ENCODE measurements around the gene NAP1L3.

NAP1L3 gene, protein sequence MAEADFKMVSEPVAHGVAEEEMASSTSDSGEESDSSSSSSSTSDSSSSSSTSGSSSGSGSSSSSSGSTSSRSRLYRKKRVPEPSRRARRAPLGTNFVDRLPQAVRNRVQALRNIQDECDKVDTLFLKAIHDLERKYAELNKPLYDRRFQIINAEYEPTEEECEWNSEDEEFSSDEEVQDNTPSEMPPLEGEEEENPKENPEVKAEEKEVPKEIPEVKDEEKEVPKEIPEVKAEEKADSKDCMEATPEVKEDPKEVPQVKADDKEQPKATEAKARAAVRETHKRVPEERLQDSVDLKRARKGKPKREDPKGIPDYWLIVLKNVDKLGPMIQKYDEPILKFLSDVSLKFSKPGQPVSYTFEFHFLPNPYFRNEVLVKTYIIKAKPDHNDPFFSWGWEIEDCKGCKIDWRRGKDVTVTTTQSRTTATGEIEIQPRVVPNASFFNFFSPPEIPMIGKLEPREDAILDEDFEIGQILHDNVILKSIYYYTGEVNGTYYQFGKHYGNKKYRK

DNA sequence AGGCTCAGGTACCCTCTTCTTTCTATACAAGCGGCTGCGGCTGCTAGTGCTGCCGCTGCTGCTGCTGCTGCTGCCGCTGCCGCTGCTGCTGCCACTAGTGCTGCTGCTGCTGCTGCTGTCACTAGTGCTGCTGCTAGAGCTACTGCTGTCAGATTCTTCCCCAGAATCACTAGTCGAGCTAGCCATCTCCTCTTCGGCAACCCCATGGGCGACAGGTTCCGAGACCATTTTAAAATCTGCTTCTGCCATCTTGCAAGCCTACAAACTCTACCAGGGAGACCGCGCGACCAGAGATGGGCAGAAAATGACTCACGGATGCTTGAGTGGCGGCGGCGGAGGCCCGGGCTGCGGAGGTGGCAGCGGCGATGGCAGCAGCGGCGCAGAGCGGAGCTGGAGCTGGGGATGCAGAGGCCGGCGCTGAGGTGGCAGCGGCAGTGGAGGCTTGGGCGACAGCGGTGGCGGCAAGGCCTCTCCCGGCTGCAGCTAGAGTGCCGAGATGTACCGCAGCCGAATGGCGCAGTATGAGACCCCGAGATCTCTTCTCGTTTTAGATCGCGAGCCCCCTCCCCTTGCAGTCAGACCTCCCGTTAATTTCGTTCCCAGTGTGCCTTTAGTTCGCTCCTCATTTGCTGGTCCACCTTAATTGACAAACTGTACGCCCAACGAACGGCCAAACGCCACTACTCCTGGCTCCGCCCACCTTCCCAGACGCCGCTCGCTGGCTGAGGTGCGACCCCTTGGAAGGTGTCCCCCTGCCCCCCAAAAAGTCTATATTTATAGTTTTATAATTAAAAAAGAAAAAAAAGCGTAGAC is at the start of gene NAP1L3:
NAP1L3 (minus strand) TSS at position 523 of the 813 bp plus-strand sequence; CDS start at position 249, 274 bp downstream.
- DNase-seq (ENCODE audit: low spot score): no peak

DNA sequence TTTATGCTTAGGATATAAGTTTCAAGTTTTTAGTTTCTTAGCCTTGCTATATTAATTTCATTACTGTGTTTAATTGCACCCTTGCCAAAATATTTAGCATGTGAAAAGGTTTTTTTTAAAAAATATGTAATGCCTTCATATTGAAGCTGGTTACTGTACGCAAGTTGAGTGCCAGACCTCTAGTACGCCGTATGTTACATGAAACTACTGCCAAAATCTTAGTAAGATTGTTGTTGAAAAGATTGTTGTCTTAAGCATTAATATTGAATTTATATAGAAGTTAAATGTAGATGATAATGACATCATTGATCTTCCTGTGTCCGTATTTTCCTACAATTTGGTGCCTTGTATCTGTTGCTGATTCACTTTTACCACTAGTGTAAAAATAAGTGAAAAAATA is 37.7 kb upstream of the NAP1L3 start:
- DNase-seq (ENCODE audit: low spot score): no peak

DNA sequence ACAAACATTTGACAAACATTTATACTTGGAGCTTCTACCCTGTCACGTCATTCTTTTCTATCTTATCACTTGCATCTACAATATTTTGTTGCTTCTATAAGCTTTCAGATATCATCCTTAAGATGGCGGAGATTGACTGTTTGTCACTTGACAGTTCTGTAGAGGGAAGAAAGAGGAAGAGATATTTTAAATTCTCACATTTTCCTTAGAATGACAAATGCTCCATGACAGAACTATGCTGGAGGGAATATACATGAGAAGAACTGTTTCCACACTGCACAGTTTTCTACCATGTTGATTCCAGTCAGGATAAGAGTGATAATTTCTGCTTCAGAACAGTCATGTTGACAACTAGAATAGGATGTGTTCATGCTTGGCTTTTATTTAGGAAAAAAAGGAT is 30.3 kb upstream of the NAP1L3 start:
- DNase-seq (ENCODE audit: low spot score): no peak

DNA sequence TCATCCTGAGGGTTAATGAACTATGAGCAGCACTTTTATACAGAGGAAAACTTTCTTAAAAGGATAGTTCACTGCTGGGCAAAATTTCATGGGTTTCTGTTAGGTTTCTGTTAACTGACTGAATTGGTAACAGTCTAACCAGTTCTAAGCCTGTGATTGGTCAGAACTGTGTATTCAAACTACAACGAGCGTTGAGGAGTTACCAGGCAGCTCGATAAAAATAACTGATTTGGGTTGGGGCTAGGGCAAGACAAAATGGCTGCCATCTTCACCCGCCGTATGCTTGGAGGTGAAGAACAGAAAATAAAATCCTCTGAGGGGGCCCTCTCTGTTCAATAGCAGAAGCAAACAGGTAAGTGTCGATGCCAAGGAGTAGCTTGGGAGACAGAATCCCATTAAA is 22.6 kb upstream of the NAP1L3 start:
- DNase-seq (ENCODE audit: low spot score): no peak

DNA sequence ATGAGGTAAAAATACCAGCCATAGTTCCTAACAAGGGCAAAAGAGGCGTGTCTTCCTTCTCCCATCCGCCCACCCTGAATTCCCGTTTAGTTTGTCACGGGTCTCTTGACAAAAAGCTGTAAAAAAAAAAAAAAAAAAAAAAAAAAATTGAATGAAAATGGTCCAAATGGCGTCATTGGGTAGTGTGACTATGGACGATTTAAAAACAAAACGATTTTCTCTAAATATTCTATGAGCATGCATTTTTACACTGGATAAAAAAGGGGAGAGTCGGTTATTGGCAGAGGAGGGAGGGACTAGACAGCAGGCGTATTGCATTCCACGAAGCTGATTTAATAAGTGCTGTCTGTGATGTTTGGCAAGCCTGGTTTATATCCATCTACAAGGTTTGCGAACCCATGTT is 492 bp upstream of the NAP1L3 start, which contains the start of gene FAM133A:
FAM133A (plus strand) TSS at position 338 of the 403 bp plus-strand sequence. CDS start 35,214 bp downstream, outside the sequence.
- no peak for DNase-seq (ENCODE audit: low spot score)

DNA sequence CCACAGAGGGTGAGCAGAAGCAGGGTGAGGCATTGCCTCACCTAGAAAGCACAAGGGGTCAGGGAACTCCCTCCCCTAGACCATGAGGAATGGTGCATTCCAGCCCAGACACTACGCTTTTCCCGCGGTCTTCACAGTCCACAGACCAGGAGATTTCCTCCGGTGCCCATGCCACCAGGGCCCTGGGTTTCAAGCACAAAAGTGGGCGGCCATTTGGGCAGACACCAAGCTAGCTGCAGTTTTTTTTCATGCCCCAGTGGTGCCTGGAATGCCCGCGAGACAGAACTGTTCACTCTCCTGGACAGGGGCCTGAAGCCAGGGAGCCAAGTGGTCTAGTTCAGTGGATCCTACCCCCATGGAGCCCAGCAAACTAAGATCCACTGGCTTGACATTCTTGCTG is 12.8 kb downstream of the NAP1L3 start:
- DNase-seq (ENCODE audit: low spot score): no peak

DNA sequence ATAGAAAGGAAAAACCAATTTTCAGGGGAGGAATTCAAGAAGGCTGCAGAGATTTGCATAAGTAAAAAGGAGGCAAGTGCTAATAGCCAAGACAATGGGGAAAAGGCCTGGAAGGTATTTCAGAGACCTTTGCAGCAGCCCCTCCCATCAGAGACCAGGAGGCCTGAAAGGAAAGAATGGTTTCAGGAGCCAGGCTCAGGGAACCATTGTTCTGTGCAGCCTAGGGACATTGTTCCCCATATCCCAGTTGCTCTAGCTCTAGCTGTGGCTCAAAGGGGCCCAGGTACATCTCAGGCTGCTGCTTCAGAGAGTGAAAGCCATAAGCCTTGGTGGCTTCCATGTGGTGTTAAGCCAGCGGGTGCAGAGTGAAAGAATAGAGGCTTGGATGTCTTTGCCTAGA is 24.0 kb downstream of the NAP1L3 start:
- no peak for DNase-seq (ENCODE audit: low spot score)

DNA sequence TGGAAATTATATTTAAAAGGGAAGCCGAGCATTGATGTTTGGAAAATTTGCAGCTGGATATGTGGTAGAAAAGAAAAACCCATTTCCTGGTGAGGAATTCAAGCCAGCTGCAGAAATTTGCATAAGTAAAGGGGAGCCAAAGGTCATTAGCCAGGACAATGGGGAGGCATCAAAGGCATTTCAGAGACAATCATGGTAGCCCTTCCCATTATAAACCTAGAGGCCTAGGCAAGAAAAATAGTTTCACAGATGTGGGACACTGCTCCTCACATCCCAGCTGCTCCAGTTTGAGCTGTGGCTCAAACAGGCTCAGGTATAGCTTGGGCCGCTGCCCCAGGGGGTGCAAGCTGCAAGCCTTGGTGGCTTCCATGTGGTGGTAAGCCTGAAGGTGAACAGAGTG is 35.8 kb downstream of the NAP1L3 start:
- no peak for DNase-seq (ENCODE audit: low spot score)

Data from HuH-7.5 (cell line).